HEK293 (cell line): ENCODE results near the gene RGS14.

Experiments used
- CTCF ChIA-PET: fragments of 350-600 bp; formaldehyde crosslinking; extraction: SDS; loops from one replicate; lab custom pipeline; 2021; ENCODE audit warnings: antibody characterized with exemption; lab: Yijun Ruan, JAX
- POLR2A ChIA-PET: fragments of 300-600 bp; formaldehyde crosslinking; extraction: SDS; loops from one replicate; lab custom pipeline; 2020; ENCODE audit warnings: antibody characterized with exemption, inconsistent platforms; lab: Yijun Ruan, JAX
- H3K27ac ChIP-seq: fragments of 200-500 bp; sonication (Bioruptor generic); 2 replicates; pipeline ENCODE4 v1.5.1; 2014; ENCODE audit warnings: low read depth, low read length, control low read depth, inconsistent platforms; ENCODE audit errors: extremely low read depth
- H3K36me3 ChIP-seq, 2 experiments: fragments of 200-500 bp in 1 of 2; sonication (Bioruptor generic) in 1 of 2; 1 replicate in 1 of 2; 2 replicates in 1 of 2; pipeline ENCODE4 v1.5.1; 2014 to 2017; ENCODE audit warnings: inconsistent platforms in 2 of 2, low read length in 2 of 2; ENCODE audit not compliant: control insufficient read depth in 2 of 2, insufficient read depth in 1 of 2
- H3K4me1 ChIP-seq: fragments of 200-500 bp; sonication (Bioruptor generic); 2 replicates; pipeline ENCODE4 v1.5.1; 2014; ENCODE audit warnings: mild to moderate bottlenecking, low read length, inconsistent platforms; ENCODE audit not compliant: control insufficient read depth, insufficient read depth
- H3K4me3 ChIP-seq: 2 replicates; pipeline ENCODE4 v1.5.1; 2011; ENCODE audit warnings: low read depth, mild to moderate bottlenecking, control low read depth, low read length, moderate library complexity
- H3K9me3 ChIP-seq: fragments of 200-500 bp; sonication (Bioruptor generic); 2 replicates; pipeline ENCODE4 v1.5.1; 2014; ENCODE audit warnings: low read depth, low read length, inconsistent platforms; ENCODE audit not compliant: control insufficient read depth, insufficient read depth
- GLI2 ChIP-seq: fragments of 450-650 bp; formaldehyde crosslinking; IDR thresholded peaks from 2 replicates; pipeline ENCODE4; 2017; ENCODE audit warnings: missing biosample characterization, missing genetic modification characterization, low read depth, borderline replicate concordance
- GLIS2 ChIP-seq: fragments of 450-650 bp; formaldehyde crosslinking; IDR thresholded peaks from 2 replicates; pipeline ENCODE4 v1.5.1; 2016; ENCODE audit warnings: missing biosample characterization, missing genetic modification characterization
- HOXC10 ChIP-seq: sonication (generic); formaldehyde crosslinking; IDR thresholded peaks from 2 replicates; pipeline ENCODE4 v1.8.1; 2023; ENCODE audit warnings: mild to moderate bottlenecking, missing genetic modification reagents
- SETDB1 ChIP-seq: IDR thresholded peaks from one replicate; pipeline ENCODE4 v1.6.1; 2017; ENCODE audit warnings: mild to moderate bottlenecking, low read length, moderate library complexity, mixed read lengths; ENCODE audit not compliant: insufficient read length
- ZBTB48 ChIP-seq: fragments of 450-650 bp; formaldehyde crosslinking; IDR thresholded peaks from 2 replicates; pipeline ENCODE4 v1.5.1; 2016; ENCODE audit warnings: missing biosample characterization, missing genetic modification characterization
- ZFP3 ChIP-seq: fragments of 450-650 bp; formaldehyde crosslinking; IDR thresholded peaks from 2 replicates; pipeline ENCODE4 v1.5.1; 2016; ENCODE audit warnings: low read depth, missing biosample characterization, missing genetic modification characterization
- ZFP37 ChIP-seq: fragments of 450-650 bp; formaldehyde crosslinking; IDR thresholded peaks from 2 replicates; pipeline ENCODE4 v1.5.1; 2016; ENCODE audit warnings: missing biosample characterization, missing genetic modification characterization
- ZNF132 ChIP-seq: fragments of 450-650 bp; formaldehyde crosslinking; IDR thresholded peaks from 2 replicates; pipeline ENCODE4 v1.5.1; 2017; ENCODE audit warnings: missing biosample characterization, missing genetic modification characterization, borderline replicate concordance
- ZNF202 ChIP-seq: fragments of 450-650 bp; formaldehyde crosslinking; IDR thresholded peaks from 2 replicates; pipeline ENCODE4 v1.5.1; 2016; ENCODE audit warnings: missing biosample characterization, missing genetic modification characterization, borderline replicate concordance
- ZNF510 ChIP-seq: fragments of 450-650 bp; formaldehyde crosslinking; IDR thresholded peaks from 2 replicates; pipeline ENCODE4 v1.5.1; 2018; ENCODE audit warnings: mild to moderate bottlenecking, missing genetic modification characterization, missing biosample characterization; ENCODE audit not compliant: insufficient replicate concordance
- ZNF571 ChIP-seq: fragments of 450-650 bp; formaldehyde crosslinking; IDR thresholded peaks from 2 replicates; pipeline ENCODE4 v1.5.0; 2017; ENCODE audit warnings: missing biosample characterization, missing genetic modification characterization
- TF ChIP-seq, protein P1 (sequence below): fragments of 450-650 bp; formaldehyde crosslinking; IDR thresholded peaks from 2 replicates; pipeline ENCODE4 v1.5.1; 2016; ENCODE audit warnings: missing biosample characterization, missing genetic modification characterization
- TF ChIP-seq, protein P2 (sequence below): fragments of 450-650 bp; formaldehyde crosslinking; IDR thresholded peaks from 2 replicates; pipeline ENCODE4 v1.5.1; 2017; ENCODE audit warnings: missing biosample characterization, missing genetic modification characterization

RGS14 gene

GRCh38 chr5:177396807-177397206, 39.1 kb downstream of the RGS14 start:
- TF ChIP-seq SETDB1, result no peak
- Histone ChIP-seq H3K27ac (no peak overlapping the region), H3K4me1 (no peaks in the 10 kb centered on the region), H3K36me3 (no peaks in the 10 kb centered on the region), H3K9me3 (no peaks in the 10 kb centered on the region), H3K4me3 (no peak overlapping the region)
- ChIA-PET POLR2A (no interaction called here), CTCF (interaction anchor here (0.5 kb wide), 1 partner anchor 69 kb away, joined by 4 read pairs; no protein-coding TSS in a partner anchor)

GRCh38 chr5:177397875-177398390, 40.2 kb downstream of the RGS14 start:
- CTCF ChIA-PET, result interaction anchor here (0.6 kb wide), 1 partner anchor 12 kb away, joined by 3 read pairs; no protein-coding TSS in a partner anchor
- no peak overlapping the region for H3K4me3 ChIP-seq
- TF ChIP-seq ZNF132 (tag by site-specific recombination), result no peak
- TF ChIP-seq ZFP37 (tag by site-specific recombination), result no peak
- TF ChIP-seq, protein P1, sequence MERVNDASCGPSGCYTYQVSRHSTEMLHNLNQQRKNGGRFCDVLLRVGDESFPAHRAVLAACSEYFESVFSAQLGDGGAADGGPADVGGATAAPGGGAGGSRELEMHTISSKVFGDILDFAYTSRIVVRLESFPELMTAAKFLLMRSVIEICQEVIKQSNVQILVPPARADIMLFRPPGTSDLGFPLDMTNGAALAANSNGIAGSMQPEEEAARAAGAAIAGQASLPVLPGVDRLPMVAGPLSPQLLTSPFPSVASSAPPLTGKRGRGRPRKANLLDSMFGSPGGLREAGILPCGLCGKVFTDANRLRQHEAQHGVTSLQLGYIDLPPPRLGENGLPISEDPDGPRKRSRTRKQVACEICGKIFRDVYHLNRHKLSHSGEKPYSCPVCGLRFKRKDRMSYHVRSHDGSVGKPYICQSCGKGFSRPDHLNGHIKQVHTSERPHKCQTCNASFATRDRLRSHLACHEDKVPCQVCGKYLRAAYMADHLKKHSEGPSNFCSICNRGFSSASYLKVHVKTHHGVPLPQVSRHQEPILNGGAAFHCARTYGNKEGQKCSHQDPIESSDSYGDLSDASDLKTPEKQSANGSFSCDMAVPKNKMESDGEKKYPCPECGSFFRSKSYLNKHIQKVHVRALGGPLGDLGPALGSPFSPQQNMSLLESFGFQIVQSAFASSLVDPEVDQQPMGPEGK (tag by site-specific recombination), result no peak
- TF ChIP-seq GLIS2 (tag by site-specific recombination), result 0 out of 2 replicates have a peak, but pooled peaks have one; percentile 17
- TF ChIP-seq ZFP3 (tag by site-specific recombination), result no peak
- TF ChIP-seq ZBTB48 (tag by site-specific recombination), result no peak
- TF ChIP-seq ZNF571 (tag by site-specific recombination), result no peak
- no peak overlapping the region for H3K27ac ChIP-seq
- H3K9me3 ChIP-seq, result no peaks in the 10 kb centered on the region
- H3K4me1 ChIP-seq, result no peaks in the 10 kb centered on the region
- POLR2A ChIA-PET, result no interaction called here
- H3K36me3 ChIP-seq, result no peaks in the 10 kb centered on the region

GRCh38 chr5:177399997-177400868, 42.5 kb downstream of the RGS14 start, which contains the start of gene PFN3:
Gene PFN3, minus strand, starts transcription at chr5:177400661. Its CDS starts 85 bp downstream, at chr5:177400576.
- H3K4me3 ChIP-seq, result no peak within 1 kb of the TSS
- H3K9me3 ChIP-seq, result no peaks in the 10 kb centered on the region
- ChIA-PET CTCF (interaction anchor here (0.8 to 6.0 kb wide), 4 partner anchors 11 to 313 kb away, joined by 3 to 97 read pairs (median 38); partner anchors contain the start of gene FGFR4), POLR2A (no interaction called here)
- TF ChIP-seq ZNF202 (tag by site-specific recombination), result no peak
- no peak for TF ChIP-seq HOXC10 (CRISPR knock-in tag)
- no peak for TF ChIP-seq GLI2 (tag by site-specific recombination)
- TF ChIP-seq, protein P2, sequence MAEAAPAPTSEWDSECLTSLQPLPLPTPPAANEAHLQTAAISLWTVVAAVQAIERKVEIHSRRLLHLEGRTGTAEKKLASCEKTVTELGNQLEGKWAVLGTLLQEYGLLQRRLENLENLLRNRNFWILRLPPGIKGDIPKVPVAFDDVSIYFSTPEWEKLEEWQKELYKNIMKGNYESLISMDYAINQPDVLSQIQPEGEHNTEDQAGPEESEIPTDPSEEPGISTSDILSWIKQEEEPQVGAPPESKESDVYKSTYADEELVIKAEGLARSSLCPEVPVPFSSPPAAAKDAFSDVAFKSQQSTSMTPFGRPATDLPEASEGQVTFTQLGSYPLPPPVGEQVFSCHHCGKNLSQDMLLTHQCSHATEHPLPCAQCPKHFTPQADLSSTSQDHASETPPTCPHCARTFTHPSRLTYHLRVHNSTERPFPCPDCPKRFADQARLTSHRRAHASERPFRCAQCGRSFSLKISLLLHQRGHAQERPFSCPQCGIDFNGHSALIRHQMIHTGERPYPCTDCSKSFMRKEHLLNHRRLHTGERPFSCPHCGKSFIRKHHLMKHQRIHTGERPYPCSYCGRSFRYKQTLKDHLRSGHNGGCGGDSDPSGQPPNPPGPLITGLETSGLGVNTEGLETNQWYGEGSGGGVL (tag by site-specific recombination), result no peak
- TF ChIP-seq, protein P1 (tag by site-specific recombination), result no peak
- no peak for TF ChIP-seq ZNF510 (tag by site-specific recombination)
- no peak within 1 kb of the TSS for H3K27ac ChIP-seq
- no peaks in the 10 kb centered on the region for H3K36me3 ChIP-seq
- no peaks in the 10 kb centered on the region for H3K4me1 ChIP-seq
